Measurements from ENCODE around the gene OR2B2.
A peak's percentile ranks its signal among the peaks of the same experiment; 100 is the strongest.

The OR2B2 gene

DNA sequence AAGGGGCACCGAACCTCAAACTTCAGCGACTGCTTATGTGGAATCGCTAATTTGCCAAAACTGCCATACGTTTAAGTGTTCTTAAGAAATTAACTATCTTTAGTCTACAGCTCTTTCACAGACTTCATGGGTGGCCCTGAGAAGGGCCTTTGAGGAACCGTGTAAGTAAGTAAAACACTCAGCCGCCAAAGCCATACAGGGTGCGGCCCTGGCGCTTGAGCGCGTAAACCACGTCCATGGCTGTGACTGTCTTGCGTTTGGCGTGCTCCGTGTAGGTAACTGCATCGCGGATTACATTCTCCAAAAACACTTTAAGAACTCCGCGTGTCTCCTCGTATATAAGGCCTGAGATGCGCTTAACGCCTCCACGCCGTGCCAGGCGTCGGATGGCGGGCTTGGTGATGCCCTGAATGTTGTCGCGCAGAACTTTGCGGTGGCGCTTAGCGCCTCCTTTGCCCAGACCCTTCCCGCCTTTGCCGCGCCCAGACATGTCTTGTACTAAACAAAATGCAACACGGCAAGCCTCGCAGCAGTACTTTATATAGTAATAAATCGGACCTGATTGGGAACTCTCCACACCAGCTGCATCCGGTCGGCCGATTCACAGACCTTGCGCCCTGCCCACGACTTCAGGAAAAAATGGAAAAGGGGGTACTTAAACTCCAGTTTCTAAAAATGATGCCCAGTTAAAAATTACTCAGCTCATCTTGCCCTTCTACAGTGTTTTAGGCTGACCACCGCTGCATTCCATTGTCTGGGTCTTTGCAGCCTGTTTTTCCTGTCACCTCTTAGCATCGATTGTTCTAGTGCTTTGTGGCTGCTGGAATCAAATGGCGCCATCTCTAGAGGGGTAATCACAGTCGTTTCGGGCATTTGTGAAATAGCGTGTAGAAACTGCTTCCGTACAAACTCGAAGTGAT, 38.9 kb downstream of the OR2B2 start:
- H3K4me3 ChIP-seq (ENCODE audit: low read length): peak overlapping the region; percentile 76
- H3K9ac ChIP-seq (ENCODE audit: low read depth, low read length): peak overlapping the region; percentile 82
- H3K36me3 ChIP-seq (ENCODE audit: insufficient read depth, low read length): no peaks in the 10 kb centered on the region
- H3K9me3 ChIP-seq (replicated peaks; ENCODE audit: low read length): no peaks in the 10 kb centered on the region
- peak overlapping the region; percentile 95 for H3K4me2 ChIP-seq (ENCODE audit: low read length)
- H3K4me1 ChIP-seq (ENCODE audit: control insufficient read depth, insufficient read depth, low read length): peaks cover 18% of the 10 kb centered on the region
- no peaks in the 10 kb centered on the region for H3K27me3 ChIP-seq (ENCODE audit: control insufficient read depth, insufficient read depth, low read length)

DNA sequence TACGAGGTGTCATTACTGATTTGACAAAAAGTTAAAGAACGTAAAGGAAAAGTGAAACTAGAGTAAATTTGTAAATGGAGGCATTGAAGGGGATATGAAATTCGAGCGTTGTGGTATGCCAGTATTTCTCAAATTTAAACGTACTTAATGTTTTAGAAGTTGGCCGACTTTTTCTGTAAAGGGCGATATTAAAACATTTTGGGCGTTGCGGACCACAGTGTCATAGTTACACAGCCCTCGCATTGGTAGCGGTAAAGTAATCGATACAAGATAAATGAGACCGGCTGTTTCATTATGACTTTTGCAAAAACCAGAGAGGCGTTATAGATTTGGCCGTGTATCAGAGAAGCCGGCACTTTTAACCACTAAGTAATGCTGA, 39.6 kb downstream of the OR2B2 start:
- H3K4me1 ChIP-seq (ENCODE audit: control insufficient read depth, insufficient read depth, low read length): peaks cover 20% of the 10 kb centered on the region
- no peaks in the 10 kb centered on the region for H3K9me3 ChIP-seq (replicated peaks; ENCODE audit: low read length)
- peak overlapping the region; percentile 95 for H3K4me2 ChIP-seq (ENCODE audit: low read length)
- H3K27me3 ChIP-seq (ENCODE audit: control insufficient read depth, insufficient read depth, low read length): no peaks in the 10 kb centered on the region
- peak overlapping the region; percentile 76 for H3K4me3 ChIP-seq (ENCODE audit: low read length)
- peak overlapping the region; percentile 82 for H3K9ac ChIP-seq (ENCODE audit: low read depth, low read length)
- H3K36me3 ChIP-seq (ENCODE audit: insufficient read depth, low read length): no peaks in the 10 kb centered on the region

DNA sequence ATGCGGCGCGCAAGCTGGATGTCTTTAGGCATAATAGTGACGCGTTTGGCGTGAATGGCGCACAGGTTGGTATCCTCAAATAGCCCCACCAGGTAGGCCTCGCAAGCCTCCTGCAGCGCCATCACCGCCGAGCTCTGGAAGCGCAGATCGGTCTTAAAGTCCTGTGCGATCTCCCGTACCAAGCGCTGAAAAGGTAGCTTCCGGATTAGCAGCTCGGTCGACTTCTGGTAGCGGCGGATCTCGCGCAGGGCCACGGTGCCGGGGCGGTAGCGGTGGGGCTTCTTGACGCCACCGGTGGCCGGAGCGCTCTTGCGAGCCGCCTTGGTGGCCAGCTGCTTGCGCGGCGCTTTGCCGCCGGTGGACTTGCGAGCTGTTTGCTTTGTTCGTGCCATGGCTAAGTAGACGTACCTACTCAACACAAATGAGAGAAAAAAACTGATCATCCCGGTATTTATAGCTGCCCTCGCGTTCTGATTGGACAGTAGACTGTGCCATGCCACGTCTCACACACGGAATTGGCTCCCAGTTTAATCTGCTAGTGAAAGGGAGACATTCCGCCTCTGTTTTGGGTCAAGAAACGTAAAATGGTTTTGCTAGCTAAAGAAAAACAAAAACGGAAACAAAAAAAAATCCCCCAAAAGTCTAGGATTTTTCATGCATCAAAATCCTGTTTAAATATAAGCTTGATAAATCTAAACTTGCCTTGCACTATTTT, 40.1 kb downstream of the OR2B2 start:
- peak overlapping the region; percentile 82 for H3K9ac ChIP-seq (ENCODE audit: low read depth, low read length)
- no peaks in the 10 kb centered on the region for H3K36me3 ChIP-seq (ENCODE audit: insufficient read depth, low read length)
- peak overlapping the region; percentile 76 for H3K4me3 ChIP-seq (ENCODE audit: low read length)
- no peaks in the 10 kb centered on the region for H3K9me3 ChIP-seq (replicated peaks; ENCODE audit: low read length)
- H3K4me2 ChIP-seq (ENCODE audit: low read length): peak overlapping the region; percentile 95
- peaks cover 23% of the 10 kb centered on the region for H3K4me1 ChIP-seq (ENCODE audit: control insufficient read depth, insufficient read depth, low read length)
- no peaks in the 10 kb centered on the region for H3K27me3 ChIP-seq (ENCODE audit: control insufficient read depth, insufficient read depth, low read length)

DNA sequence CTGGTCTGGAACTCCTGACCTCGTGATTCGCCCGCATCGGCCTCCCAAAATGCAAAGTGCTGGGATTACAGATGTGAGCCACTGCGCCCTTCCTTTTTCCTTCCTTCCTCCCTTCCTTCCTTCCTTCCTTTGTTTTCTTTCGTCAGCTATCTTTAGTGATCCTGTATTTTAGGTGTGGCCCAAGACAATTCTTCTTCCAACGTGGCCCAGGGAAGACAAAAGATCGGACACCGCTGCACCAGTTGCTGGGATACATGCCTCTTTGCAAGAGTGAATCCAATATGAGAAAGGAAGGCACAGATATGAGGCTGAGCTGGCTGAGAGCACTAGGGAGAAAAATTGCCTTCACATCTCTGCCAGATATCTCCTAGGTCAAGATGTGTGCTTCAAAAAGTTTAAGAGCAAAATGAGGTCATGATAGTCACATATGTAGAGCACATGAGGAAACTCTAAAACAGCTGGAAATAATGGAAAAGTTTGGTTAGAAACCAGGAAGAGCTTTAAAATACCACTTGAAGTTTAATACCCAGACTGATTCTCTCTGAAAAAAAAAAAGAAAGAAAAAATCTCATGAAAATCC, 41.8 kb downstream of the OR2B2 start:
- Histone ChIP-seq H3K4me3 (ENCODE audit: low read length) (no peak overlapping the region), H3K27me3 (ENCODE audit: control insufficient read depth, insufficient read depth, low read length) (no peaks in the 10 kb centered on the region), H3K4me2 (ENCODE audit: low read length) (no peak overlapping the region), H3K9ac (ENCODE audit: low read depth, low read length) (no peak overlapping the region), H3K36me3 (ENCODE audit: insufficient read depth, low read length) (no peaks in the 10 kb centered on the region), H3K4me1 (ENCODE audit: control insufficient read depth, insufficient read depth, low read length) (peaks cover 38% of the 10 kb centered on the region), H3K9me3 (replicated peaks; ENCODE audit: low read length) (no peaks in the 10 kb centered on the region)

DNA sequence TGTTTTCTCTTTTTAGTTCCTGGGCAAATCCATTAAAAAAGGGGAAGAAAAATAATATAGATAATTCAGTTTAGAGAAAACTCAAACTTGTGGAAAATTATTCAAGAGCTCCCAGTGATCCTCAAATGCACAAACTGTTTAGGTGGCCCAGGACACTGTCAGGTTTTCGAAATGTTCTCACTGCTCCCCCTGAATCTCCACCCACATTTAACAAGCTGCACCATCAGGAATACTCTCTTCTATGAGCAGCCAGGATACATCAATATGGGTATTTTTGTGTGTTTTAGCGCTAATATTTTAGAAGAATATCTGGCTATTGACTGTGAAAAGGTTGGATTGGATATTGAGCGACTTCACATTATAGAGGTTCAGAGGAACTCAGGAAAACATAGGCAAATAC, 43.9 kb downstream of the OR2B2 start:
- Histone ChIP-seq H3K9me3 (replicated peaks; ENCODE audit: low read length) (no peaks in the 10 kb centered on the region), H3K27me3 (ENCODE audit: control insufficient read depth, insufficient read depth, low read length) (no peaks in the 10 kb centered on the region), H3K4me1 (ENCODE audit: control insufficient read depth, insufficient read depth, low read length) (peaks cover 39% of the 10 kb centered on the region), H3K9ac (ENCODE audit: low read depth, low read length) (no peak overlapping the region), H3K4me3 (ENCODE audit: low read length) (no peak overlapping the region), H3K36me3 (ENCODE audit: insufficient read depth, low read length) (no peaks in the 10 kb centered on the region), H3K4me2 (ENCODE audit: low read length) (no peak overlapping the region)

DNA sequence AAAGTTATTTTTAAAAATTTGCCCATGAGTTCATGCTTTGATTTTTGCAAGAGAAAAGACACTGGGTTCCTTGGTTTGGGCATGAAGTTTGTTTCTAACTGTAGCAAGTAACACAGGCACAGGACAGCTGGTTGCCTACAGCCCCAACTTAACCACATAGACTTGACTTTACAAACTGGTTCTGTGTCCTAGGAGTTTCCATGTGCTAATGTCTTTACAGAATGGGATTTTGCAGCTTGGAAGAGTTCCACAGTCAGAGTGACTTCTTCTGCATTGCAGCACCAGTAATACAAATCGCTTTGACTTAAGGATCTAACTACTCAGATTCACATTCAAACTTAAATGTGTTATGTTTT, 44.3 kb downstream of the OR2B2 start:
- H3K9ac ChIP-seq (ENCODE audit: low read depth, low read length): peak overlapping the region; percentile 78

DNA sequence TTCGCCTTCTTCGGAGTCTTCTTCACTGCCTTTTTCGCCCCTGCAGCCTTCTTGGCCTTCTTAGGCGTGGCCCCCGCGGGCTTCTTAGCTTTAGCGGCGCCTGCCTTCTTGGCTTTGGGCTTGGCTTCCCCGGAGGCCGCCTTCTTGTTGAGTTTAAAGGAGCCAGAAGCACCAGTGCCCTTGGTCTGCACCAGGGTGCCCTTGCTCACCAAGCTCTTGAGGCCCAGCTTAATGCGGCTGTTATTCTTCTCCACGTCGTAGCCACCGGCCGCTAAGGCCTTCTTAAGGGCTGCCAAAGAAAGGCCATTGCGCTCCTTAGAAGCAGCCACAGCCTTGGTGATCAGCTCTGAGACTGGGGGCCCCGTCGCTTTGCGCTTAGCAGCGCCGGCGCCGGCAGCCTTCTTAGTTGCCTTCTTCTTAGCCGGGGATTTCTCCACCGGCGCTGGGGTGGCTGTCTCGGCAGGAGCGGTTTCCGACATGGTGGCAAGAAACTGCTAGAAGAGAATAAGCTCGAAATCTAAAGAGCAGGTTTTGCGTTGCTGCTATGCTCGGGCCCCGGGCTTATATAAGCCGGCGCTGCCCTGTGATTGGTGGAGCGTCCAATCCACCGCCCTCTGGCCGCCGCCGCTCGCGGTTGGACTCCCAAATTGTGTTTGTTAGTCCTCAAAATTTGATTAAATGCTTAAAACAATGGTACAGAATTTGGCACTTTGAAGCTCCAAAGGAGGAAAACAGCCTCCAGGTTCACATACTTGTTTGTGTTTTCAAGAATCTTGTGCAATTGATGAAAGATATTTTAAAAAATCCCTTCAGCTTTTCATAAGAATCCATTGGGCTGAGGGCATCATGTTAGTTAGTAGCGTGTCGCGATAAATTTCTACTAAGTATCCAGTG, 44.9 kb downstream of the OR2B2 start:
- Histone ChIP-seq H3K9ac (ENCODE audit: low read depth, low read length) (peak overlapping the region; percentile 78), H3K9me3 (replicated peaks; ENCODE audit: low read length) (no peaks in the 10 kb centered on the region), H3K36me3 (ENCODE audit: insufficient read depth, low read length) (no peaks in the 10 kb centered on the region), H3K4me3 (ENCODE audit: low read length) (peak overlapping the region; percentile 72), H3K27me3 (ENCODE audit: control insufficient read depth, insufficient read depth, low read length) (no peaks in the 10 kb centered on the region), H3K4me2 (ENCODE audit: low read length) (peak overlapping the region; percentile 93), H3K4me1 (ENCODE audit: control insufficient read depth, insufficient read depth, low read length) (peaks cover 39% of the 10 kb centered on the region)

More for the DNA sequence above, 44.3 kb downstream of the OR2B2 start:
- Histone ChIP-seq H3K27me3 (ENCODE audit: control insufficient read depth, insufficient read depth, low read length) (no peaks in the 10 kb centered on the region), H3K9me3 (replicated peaks; ENCODE audit: low read length) (no peaks in the 10 kb centered on the region), H3K36me3 (ENCODE audit: insufficient read depth, low read length) (no peaks in the 10 kb centered on the region), H3K4me2 (ENCODE audit: low read length) (peak overlapping the region; percentile 93), H3K4me1 (ENCODE audit: control insufficient read depth, insufficient read depth, low read length) (peaks cover 35% of the 10 kb centered on the region), H3K4me3 (ENCODE audit: low read length) (peak overlapping the region; percentile 72)

DNA sequence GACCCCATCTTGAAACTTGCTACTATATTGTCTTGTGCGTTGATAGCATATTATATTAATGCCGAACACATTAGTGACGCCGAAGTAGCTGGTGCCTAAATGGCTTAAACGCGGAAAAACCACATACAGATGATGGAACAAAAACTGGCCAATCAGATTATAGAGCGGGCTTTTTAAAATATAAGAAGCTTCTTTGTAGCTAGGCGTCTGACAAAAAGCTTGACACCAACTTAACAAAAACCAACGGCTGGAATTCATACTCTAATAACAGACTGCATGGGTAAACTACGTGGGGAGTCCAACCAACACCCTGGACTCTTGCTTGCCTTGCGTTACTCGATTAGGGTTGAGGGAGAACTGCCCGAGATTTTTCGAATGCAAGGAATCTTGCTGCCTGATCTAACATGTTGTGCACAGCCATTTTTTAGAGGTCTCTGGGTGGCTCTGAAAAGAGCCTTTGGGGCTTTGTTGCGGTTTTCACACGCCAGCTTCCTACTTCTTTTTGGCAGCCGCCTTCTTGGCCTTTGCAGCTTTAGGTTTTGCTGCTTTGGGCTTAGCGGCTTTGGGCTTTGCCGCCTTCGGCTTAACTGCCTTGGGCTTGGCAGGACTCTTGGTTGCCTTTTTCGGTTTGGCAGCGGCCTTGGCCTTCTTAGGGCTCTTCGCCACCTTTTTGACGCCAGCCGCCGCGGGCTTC, 45.7 kb downstream of the OR2B2 start:
- Histone ChIP-seq H3K9me3 (replicated peaks; ENCODE audit: low read length) (no peaks in the 10 kb centered on the region), H3K27me3 (ENCODE audit: control insufficient read depth, insufficient read depth, low read length) (no peaks in the 10 kb centered on the region), H3K4me1 (ENCODE audit: control insufficient read depth, insufficient read depth, low read length) (peaks cover 34% of the 10 kb centered on the region), H3K9ac (ENCODE audit: low read depth, low read length) (peak overlapping the region; percentile 78), H3K36me3 (ENCODE audit: insufficient read depth, low read length) (no peaks in the 10 kb centered on the region), H3K4me2 (ENCODE audit: low read length) (peak overlapping the region; percentile 93), H3K4me3 (ENCODE audit: low read length) (peak overlapping the region; percentile 72)

DNA sequence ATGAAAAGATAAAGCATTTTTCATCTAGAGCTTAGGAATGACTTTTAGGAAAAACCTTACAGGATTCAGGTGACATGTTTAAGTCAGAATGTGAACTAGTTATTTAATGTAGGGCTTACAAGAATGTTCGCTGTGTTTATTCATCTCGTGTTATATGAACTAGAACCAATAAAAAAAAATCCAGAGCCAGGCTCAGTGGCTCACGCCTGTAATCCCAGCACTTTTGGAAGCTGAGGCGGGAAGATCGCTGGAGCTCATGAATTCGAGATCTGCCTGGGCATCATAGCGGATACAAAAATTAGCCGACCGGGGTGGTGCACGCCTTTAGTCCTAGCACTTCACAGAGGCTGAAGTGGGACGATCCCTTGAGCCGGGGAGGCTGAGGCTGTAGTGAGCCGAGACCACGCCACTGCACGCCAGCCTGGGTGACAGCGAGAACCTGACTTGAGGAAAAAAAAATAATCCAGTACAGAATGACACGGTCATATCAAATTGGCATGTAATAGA, 46.3 kb downstream of the OR2B2 start:
- Histone ChIP-seq H3K9ac (ENCODE audit: low read depth, low read length) (peak overlapping the region; percentile 78), H3K4me1 (ENCODE audit: control insufficient read depth, insufficient read depth, low read length) (peaks cover 32% of the 10 kb centered on the region), H3K4me2 (ENCODE audit: low read length) (peak overlapping the region; percentile 93)

More for the DNA sequence above, 46.3 kb downstream of the OR2B2 start:
- Histone ChIP-seq H3K4me3 (ENCODE audit: low read length) (peak overlapping the region; percentile 72), H3K9me3 (replicated peaks; ENCODE audit: low read length) (no peaks in the 10 kb centered on the region), H3K36me3 (ENCODE audit: insufficient read depth, low read length) (no peaks in the 10 kb centered on the region), H3K27me3 (ENCODE audit: control insufficient read depth, insufficient read depth, low read length) (no peaks in the 10 kb centered on the region)

Measured in skeletal muscle satellite cell (primary cell).